NCI-H226 (cell line): Measurements from ENCODE around the gene GMCL1.
"Not testable (repeated sequence)": the region's sequence is repeated elsewhere in the genome, so short reads cannot be mapped to it uniquely, and the experiment has no call there.

Experiments
- DNase-seq: peaks from one replicate; pipeline ENCODE4 v3.0.0-alpha.2; 2015

GMCL1 gene, protein sequence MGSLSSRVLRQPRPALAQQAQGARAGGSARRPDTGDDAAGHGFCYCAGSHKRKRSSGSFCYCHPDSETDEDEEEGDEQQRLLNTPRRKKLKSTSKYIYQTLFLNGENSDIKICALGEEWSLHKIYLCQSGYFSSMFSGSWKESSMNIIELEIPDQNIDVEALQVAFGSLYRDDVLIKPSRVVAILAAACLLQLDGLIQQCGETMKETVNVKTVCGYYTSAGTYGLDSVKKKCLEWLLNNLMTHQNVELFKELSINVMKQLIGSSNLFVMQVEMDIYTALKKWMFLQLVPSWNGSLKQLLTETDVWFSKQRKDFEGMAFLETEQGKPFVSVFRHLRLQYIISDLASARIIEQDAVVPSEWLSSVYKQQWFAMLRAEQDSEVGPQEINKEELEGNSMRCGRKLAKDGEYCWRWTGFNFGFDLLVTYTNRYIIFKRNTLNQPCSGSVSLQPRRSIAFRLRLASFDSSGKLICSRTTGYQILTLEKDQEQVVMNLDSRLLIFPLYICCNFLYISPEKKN

DNA sequence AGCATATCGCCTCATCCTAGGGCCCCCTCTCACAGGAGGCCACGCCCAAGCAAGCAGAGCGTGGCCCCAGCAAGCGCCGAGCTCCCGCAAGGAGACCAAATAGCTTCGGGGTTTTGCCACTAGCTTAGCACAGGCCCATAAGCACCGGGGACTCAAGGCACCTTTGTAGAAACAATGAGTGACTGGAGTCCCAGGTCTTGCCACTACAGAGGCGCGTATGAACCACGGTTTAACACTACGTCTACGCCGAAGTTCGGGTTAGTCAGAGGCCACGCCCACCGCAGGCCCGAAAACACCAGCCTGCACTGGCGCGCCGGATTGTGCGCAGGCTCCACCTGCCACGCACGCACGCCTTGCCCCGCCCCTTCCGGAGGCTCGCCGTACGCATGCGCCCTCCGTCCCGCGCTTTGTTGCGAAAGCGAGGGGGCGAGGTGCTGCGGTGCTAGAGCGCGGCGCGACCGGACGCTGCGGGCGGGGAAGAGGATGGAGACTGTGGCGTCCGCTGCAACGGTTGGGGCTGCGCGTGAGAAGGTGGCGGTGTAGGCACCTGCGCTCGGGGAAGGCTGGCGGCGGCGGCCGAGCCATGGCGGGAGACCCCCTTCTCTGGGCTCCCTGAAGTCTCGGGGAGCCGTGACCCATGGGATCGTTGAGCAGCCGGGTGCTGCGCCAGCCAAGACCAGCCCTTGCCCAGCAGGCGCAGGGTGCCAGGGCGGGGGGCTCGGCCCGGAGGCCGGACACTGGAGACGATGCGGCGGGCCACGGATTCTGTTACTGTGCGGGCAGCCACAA is at the start of gene GMCL1:
TSS of gene GMCL1 (plus strand) at position 405 of the 789 bp plus-strand sequence. CDS start at position 638, 233 bp downstream.
- peak; percentile 88 for DNase-seq

DNA sequence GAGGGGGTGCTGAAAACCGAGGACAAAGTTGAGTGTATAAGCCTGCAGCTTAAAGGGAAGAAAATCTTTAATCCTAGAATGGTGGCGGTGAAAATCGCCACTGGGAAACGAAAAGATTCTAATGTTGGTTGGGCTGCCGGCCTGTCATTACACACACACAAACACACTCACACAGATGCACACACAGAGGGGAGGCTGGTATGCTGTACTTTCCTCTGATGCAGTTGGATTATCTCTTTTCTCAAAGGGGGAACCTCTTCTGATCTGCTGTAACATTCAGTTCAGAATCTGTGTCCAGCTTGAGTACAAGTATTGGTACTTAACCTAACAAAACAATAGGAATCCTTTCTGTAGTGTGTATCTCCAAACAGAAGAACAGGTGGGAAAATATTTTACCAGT is 48.5 kb upstream of the GMCL1 start:
- no peak for DNase-seq

DNA sequence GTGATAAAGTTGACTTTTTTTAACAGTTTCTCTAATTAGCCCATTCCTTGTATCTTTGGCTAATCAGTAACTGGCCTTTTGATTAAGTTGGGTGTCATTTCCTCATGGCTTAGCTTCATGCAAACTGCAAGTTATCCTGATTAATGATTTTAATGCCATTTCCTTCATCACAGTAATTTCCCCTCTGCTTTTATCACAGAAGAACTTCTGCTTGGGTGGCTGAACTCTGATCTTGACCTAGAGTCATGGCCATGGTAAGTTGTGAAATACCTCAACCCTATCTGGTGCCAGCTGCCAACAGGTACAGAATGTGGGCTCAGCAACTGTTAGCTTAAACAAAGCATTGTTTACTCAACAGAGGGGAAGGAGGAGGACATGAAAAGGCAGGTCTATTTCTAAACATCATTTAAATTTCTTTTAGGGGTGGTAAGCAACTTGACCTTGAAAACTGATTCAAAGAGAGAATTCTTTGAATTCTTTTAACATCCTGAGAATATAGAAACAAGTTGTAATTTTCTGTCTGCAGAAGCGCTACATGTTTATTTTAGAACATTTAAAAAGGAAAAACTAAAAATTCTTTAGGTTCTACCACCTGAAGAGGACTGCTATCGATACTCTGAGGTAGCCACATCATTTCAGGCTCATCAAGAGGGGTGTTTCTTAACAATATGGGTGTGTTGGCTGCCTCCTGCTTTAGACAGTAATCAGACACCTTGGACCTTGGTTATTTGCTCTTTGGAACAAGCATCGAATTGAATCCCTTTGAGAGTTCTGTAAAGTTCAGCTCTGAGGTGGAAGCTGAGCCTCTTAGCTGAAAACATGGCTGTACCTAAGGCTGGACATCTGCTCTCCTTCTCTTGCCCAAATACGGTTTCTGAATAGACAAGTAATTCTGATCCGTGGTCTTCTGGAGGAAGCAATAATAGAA is 47.9 kb upstream of the GMCL1 start:
- DNase-seq: peak; percentile 71

DNA sequence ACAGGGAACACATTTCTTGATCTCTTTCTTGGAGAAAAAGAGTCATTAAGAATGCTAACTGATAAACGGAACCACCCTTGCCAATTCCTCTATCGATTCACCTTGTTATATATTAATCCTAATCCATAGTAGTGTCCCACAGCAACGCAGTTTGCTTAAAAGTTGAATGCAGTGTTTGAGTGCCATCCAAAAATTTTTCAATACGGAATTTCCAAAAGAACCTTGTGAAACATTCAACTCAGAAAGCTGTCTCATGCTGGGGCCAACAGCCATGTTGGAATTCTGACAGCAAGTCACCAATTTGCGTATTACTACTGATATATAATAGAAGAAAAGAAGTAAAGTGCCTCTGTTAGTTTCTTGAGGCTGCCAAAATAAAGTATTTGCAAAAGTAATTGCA is 45.2 kb upstream of the GMCL1 start:
- no peak for DNase-seq

DNA sequence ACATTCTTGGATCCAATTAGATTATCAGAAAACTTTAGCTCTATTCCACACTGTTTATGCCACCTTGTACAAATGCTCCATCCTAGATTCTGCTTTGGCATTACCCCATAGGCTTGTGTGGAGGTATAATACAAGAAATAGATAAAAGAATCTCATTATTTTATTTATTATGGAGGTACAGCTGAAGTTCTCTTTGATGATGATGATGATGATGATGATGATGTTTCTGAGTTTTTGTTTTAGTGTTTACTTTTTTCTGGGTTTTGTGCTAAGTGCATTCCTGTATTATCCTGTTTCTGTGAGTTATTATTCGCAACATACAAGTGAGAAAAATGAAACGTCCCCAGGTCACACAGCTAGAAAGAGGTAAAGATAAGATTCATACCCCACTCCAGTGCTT is 44.1 kb upstream of the GMCL1 start:
- no peak for DNase-seq

DNA sequence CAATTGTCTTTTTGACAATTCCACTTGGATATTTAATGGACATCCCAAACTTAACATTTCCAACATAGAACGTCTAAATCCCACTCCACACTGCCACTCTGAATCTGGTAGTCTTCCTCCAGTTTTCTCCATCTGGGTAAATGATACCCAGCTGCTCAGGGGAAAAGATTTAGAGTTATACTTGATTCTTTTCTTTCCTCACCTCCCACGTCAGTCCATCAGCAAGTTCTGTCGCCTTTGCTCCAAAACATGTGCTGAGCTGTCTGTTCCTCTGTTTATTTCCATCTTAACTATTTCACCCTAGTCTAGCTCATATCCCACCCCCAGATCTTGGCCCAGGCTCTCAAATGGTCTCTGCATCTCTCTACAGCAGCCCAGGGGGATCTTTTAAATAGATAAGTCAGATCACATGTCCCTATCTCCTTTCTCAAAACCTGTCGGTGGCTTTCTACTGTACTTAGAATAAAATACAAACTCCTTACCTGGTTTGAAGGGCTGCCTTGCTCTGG is 43.4 kb upstream of the GMCL1 start:
- DNase-seq: no peak

DNA sequence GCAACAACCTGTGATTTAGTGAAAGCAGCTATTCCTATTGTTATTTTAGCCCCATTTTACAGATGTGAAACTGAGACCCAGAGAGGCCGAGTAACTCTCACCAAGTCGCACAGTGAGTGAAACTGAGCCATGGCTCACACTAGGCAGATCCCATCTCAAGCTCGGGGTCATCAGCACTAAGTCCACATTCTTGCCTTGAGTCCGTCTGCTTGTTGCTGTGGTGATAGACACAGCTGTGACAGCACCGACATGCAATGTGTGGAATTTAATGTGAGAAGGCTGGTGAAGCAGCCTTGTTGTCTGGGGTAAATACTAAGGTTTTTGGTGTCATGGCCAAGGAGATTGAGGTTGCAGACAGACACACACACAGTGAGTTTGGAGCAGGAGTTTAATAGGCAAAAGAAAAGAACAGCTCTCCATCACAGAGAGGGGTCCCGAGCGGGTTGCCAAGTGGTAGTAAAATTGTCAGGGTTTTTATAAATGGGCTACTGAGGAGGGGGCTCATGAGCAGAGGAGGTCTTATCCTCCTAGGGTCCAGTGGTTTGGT is 40.2 kb upstream of the GMCL1 start:
- DNase-seq: peak; percentile 46

DNA sequence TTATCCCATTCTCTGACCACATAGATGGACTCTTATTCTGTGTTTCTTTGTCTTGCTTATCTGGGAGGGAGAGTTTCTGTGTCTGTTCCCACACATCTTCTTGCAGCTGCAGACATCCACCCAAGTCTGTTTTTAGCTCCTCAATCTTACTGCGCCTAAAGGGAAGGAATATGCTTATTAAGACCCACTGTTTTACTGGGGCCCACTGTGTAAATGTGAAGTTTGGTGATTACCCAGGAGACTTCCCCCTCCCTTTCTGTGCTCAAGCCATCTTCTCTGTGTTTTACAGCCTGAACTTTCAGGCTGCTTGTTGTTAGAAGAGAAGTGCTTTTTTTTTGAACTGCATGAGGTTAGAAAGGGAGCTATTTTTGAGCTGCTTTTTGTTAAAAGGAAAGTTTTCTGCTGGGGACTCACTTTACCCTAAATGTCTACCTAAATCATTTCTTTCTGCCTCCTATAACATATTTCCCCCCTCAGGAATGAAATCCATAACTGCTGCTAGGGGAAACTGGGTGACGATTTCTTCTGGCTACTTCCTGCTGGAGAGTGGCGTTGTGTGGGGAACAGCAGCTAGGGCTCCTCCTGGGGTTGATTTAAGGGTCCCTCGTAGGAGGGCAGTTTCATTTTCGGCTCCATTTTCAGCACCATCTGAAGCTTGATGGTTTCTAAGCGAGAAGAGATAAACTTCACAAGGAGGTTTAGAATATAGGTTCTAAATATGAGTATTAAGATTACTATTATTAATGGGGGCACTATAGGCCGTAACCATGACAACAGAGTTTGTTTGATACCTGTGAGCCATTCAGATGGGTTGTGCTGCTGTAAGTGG is 39.5 kb upstream of the GMCL1 start:
- DNase-seq: no peak

DNA sequence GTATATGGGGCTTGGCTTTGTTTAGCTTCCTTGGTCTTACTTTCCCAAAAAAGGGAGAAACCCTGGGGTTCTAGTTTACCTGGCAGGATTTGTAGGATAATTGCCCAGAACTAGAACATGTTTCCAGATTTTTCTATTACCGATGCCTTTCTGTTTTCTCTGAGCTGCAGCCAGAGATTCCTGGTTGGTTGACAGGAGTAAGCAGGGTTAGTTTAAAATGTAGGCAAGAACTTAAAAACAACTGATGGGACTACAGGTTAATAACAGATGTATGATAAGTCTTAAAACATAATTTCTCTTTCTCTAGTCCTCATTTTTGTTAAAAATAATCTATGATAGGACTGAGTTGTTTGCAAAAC is 38.9 kb upstream of the GMCL1 start:
- no peak for DNase-seq

DNA sequence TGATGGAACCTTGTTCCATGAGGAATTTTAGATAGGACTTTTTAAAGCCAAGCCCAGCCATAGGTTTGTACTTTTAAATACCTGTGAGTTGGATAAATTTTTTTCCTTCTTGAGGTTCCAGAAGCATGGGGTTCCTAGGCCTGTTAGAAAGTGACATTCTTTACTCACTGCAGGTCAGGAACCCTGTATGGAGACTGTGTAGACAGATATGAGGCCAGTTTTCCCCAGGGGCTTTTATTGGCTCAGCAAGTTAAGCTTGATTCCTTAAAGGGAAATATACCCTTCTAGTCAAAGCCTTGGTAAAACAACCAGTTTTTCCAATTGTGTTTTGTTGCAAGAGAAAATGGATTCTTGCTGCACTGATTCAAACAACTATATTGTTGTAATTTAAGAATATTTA is 38.4 kb upstream of the GMCL1 start:
- no peak for DNase-seq

DNA sequence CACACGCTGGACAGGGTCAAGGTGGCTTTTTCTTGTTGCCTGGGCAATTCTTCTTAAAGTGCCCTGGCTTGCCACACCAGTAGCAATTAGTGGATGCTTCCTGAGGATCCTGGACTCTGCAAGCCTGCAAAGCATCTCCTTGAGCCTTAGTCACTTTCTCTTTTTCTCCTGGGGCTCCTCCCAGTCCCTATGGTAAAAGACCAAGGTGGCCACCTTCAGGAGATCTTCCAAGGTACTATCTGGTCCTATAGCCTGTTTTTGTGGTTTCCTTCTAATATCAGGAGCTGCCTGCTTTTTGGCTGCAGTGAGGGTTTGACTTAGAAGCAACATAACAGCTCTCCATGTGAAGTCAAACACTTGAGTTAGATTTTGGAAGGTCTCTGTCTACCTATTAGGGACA is 33.3 kb upstream of the GMCL1 start:
- no peak for DNase-seq

DNA sequence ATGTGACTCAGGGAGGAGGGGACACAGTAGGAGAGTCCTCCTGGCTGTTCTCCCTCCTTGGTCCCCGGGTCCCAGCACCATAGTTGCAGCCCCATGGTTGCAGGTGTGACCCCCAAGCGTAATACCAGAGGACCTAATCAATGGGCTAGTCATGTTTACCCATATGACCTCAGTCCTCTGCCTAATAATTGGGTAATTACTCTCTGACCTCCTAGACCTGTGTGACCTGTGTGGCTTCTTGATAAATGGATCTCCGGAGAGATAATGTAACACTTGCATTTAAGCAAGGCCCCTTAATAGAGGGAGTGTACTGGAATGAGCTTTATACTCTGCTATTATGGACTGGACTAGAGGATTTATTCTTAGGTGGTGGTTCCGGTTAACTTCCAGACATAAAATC is 32.2 kb upstream of the GMCL1 start:
- DNase-seq: no peak

DNA sequence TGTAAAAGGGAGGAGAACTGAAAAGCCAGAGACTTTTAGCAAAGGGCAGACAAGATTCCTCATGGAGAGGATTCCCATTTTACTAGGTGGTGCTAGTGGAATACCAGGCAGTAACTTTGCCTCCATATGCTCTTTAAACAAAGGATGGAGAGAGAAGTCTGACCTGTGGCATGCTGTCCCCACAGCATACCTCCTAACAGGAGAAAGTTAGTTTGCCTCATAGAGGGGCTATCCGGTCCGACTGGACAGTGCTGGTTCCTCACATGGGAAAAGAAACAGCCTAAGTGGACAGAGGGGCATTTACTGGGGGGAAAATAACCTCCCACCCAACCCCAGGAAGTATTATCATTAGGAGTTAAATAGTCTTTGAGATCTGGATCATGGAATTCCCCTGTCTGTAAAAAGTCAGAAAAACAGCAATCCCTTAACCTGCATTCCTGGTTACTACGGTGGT is 31.6 kb upstream of the GMCL1 start:
- no peak for DNase-seq

DNA sequence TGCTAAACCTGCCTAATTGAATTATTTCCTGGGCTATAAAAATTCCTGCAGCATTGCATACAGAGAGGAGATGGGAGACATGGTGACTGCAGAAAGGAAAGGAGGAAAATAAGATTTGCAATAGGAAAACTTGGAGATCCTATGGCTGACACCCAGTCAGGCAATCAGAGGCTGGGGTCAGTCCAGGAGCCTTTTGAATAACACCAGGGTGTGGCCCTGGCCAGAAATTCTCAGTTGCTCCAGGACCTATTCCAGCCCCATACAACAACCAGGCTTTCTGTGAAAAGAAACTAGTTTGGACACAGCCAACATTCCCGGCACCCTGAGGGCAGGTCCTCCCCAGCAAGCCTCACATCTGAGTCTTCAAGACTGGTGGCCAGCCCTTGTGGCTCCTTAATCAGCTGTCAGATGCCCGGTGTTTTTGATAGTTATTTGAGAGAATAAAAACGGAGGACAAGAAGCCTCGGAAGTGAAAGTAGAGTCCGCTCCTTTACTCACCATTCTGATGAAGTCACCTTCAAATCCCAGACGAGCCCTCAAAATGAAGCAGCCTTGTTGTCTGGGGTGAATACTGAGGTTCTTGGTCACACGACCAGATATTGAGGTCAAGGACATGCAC is 31.1 kb upstream of the GMCL1 start:
- peak; percentile 70 for DNase-seq

DNA sequence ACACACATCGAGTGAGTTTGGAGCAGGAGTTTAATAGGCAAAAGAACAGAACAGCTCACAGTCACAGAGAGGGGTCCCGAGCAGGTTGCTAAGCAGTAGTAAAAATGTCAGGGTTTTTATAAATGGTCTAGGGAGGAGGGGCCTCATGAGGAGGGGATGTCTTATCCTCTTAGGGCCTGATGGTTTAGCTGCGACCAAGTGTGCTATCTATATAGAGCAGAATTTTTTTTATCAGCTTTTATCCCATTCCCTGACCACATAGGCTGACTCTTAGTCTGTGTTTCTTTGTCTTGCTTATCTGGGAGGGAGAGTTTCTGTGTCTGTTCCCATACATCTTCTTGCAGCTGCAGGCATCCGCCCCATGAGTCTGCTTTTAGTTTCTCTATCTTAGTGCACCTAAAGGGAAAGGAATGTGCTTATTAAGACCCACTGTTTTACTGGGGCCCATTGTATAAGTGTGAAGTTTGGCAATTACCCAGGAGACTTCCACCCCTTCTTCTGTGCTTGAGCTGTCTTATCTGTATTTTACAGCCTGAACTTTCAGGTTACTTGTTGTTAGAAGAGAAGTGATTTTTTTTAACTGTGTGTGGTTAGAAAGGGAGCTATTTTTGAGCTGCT is 30.4 kb upstream of the GMCL1 start:
- DNase-seq: peak; percentile 97

DNA sequence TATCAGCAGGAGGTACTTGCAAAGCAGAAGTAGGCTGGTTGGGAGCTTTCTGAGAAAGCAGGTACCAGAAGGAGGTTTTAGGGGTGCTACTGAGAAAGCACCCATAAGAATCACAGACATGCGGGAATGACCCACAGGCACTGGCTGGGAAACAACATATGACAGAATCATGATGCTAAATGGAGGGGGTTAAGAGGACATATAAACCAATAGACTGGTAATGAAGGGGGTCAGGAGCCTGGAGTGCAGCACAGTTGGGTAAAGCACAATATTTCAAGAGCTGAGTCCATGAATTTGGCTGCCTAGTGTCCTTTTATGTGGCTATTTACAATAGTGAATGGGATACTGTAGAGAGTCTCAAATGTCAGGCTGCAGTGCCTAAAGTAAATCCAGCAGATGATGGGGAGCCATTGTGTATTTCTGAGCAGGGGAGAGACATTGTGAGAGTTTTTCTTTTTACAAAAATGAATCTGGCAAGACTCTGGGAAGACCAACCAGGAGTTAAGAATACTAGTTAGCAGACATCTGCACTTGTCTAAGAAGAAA is 27.6 kb upstream of the GMCL1 start:
- no peak for DNase-seq

DNA sequence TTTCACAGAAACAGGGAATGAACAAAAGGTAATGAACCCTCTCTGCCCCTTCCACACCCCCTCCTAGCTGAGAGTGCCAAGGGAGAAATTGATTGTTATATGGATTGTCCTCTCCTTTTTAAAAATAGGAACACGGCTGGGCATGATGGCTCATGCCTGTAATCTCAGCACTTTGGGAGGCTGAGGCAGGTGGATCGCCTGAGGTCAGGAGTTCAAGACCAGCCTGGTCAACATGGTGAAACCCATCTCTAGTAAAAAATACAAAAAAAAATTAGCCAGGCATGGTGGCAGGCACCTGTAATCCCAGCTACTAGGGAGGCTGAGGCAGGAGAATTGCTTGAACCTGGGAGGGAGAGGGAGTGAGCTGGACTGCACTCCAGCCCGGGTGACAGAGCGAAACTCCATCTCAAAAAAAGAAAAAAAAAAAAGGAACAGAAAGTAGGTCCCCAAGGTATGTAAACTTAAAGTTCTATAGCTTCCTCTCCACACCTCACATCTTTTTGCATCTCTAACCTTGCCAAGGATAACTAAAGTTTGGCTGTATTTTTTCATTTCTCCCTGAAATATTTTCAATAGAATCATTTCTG is 26.6 kb upstream of the GMCL1 start:
- DNase-seq: not testable (repeated sequence)

DNA sequence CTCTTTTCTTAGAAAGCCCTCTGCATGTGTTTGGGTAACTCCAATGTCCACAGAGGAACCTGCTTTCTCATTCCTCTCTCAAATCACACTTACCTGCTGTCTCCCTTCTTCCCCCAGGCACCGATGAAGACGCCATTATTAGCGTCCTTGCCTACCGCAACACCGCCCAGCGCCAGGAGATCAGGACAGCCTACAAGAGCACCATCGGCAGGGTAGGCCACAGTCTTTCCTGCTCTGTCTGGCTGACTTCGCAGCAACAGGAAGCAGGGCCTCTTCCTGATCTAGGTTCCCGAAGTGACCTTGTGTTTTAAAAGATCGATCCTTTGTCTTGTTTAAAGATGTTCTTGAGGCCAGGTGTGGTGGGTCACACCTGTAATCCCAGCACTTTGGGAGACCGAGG is 25.0 kb upstream of the GMCL1 start:
- DNase-seq: no peak

DNA sequence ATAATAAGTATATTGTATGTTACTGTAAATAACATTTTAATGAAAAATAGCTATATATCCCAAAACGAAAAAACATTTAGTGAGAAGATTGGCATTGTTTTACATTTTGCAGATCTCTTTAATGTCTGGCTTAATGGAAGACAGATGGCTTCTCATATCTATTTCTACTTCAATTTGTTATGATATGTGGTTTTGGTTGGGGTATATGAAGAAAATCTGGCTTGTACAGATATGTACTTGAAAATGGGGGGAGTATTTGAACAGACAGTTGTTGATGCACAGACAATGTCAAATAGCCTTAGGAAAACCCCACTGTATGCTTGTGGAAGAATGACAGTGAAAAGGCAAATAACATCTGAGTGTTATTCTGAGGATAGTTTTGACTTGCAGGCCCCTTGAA is 23.6 kb upstream of the GMCL1 start:
- no peak for DNase-seq
